ENCODE data around the gene UTRN. TPM values are rescaled to one million over a fixed set of nuclear protein-coding genes. Genes with fewer than 3 reads are reported as not detected.

The UTRN gene
- total RNA-seq, 4 donors from 2014 or later, result 383 to 473 (median 415) TPM

GRCh38 chr6:144314562-144314961, 29.4 kb downstream of the UTRN start:
- TF ChIP-seq POLR2A (IDR thresholded peaks at IDR 0.05), result no peak
- TF ChIP-seq, protein P1, sequence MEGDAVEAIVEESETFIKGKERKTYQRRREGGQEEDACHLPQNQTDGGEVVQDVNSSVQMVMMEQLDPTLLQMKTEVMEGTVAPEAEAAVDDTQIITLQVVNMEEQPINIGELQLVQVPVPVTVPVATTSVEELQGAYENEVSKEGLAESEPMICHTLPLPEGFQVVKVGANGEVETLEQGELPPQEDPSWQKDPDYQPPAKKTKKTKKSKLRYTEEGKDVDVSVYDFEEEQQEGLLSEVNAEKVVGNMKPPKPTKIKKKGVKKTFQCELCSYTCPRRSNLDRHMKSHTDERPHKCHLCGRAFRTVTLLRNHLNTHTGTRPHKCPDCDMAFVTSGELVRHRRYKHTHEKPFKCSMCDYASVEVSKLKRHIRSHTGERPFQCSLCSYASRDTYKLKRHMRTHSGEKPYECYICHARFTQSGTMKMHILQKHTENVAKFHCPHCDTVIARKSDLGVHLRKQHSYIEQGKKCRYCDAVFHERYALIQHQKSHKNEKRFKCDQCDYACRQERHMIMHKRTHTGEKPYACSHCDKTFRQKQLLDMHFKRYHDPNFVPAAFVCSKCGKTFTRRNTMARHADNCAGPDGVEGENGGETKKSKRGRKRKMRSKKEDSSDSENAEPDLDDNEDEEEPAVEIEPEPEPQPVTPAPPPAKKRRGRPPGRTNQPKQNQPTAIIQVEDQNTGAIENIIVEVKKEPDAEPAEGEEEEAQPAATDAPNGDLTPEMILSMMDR (IDR thresholded peaks at IDR 0.05), result no peak
- Histone ChIP-seq H3K36me3 (no peaks in the 10 kb centered on the region), H3K27ac (peak overlapping the region; percentile 80 to 95 (median 93)), H3K27me3 (no peaks in the 10 kb centered on the region), H3K4me3 (replicated peaks in 1 of 3) (no peak overlapping the region), H3K4me1 (peaks cover 58 to 88% of the 10 kb centered on the region in 2 donors), H3K9me3 (no peaks in the 10 kb centered on the region)
- WGBS, 2 donors, result 50 to 58% methylated on average over 1 of the region's 1 CpG
- intact Hi-C loops (cut with DNase I), result no loop called here
- DNase-seq, result no peak

DNA sequence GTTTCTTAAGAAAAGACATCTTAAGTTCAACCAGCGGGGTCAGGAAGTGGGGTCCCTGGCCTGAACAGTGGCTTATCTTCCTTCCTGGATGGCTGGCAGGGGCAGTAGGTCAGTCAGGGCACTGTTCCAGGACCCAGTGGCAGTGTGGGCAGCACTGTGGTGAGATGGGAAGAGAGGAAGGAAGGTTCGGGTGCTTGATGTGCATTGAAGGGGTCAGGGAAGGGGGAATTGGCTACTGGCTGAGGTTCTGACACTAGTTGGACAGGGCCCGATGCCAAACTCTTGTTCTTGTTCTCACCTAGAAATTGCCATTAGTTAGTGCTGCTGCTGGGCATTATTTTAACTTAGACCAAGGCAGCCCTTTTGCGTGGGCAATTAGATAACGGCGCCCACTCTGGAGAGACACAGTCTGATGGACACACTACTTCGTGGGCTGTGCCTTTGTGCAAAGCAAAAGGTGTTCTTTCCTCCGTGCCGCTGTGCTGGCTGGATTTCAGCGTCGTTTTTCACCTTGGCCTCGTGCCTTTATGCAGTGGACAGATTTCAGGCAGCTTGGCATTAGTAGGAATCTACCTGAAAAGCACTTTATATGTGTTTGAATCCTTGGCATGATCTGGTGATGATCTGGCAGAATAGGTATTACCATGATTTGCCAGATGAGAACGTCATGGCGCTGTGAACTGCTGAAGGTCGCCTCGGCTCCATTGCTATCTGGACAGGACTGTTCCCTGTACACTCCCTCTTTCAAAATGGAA, 30.3 kb downstream of the UTRN start:
- intact Hi-C loops (cut with DNase I), result no loop called here
- TF ChIP-seq, protein P1 (IDR thresholded peaks at IDR 0.05), result no peak
- no peak for TF ChIP-seq POLR2A (IDR thresholded peaks at IDR 0.05)
- WGBS, 2 donors, result 38 to 46% methylated on average over 16 of the region's 16 CpGs

DNA sequence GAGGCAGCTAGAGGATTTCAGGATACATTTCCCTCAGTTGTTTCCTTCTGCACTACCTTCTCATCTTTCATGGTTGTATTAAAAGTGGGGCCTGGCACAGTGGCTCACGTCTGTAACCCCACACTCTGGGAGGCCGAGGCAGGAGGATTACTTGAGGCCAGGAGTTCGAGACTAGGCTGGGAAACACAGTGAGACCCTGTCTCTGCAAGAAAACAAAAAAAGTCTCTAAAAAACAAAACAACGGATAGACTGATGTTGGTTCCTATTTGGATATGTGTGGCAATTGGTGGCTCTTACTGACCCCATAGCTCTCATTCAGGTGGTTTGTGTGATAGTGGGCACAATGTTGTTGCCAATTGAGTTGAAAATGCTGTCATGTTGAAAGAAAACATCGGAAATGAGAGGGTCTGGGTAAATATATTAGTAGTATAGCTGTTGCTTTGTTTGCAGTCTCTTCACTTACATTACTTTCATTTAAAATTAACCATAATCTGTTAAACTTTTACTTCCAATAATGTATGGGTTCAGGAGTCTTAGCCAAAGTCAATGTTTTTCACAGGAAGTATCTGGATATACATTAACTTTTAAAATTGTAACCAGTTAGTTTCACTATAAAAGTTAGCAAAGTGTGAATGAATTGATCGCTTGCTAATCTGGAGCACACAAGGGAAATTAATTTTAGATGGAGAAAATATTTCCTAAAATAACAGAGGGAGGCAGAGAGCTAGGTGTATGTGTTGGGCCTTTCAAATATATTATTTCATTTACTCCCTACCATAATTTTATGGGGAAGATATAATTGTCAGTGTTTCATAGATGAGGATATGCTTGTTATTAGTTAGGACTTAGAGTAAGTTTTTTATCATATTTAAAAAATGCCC, 31.1 kb downstream of the UTRN start:
- intact Hi-C loops (cut with DNase I), result no loop called here
- 88 to 92% methylated on average over 6 of the region's 6 CpGs for WGBS, 2 donors
- peaks cover 68 to 93% of the 10 kb centered on the region in 2 donors for H3K4me1 ChIP-seq
- TF ChIP-seq POLR2A (IDR thresholded peaks at IDR 0.05), result no peak
- TF ChIP-seq, protein P1 (IDR thresholded peaks at IDR 0.05), result no peak
- no peak overlapping the region for H3K4me3 ChIP-seq (replicated peaks in 1 of 3)
- no peak for DNase-seq
- H3K27me3 ChIP-seq, result no peaks in the 10 kb centered on the region
- H3K27ac ChIP-seq, result peak overlapping the region; percentile 80 to 95 (median 93)
- no peaks in the 10 kb centered on the region for H3K9me3 ChIP-seq
- no peaks in the 10 kb centered on the region for H3K36me3 ChIP-seq

More for the DNA sequence above, 30.3 kb downstream of the UTRN start:
- Histone ChIP-seq H3K27me3 (no peaks in the 10 kb centered on the region), H3K4me1 (peaks cover 62 to 92% of the 10 kb centered on the region in 2 donors), H3K36me3 (no peaks in the 10 kb centered on the region), H3K27ac (peak overlapping the region; percentile 80 to 95 (median 93)), H3K4me3 (replicated peaks in 1 of 3) (no peak overlapping the region), H3K9me3 (no peaks in the 10 kb centered on the region)
- peak; percentile 73 to 74 for DNase-seq

- Histone ChIP-seq H3K36me3 (no peaks in the 10 kb centered on the region), H3K27me3 (no peaks in the 10 kb centered on the region), H3K27ac (peak overlapping the region; percentile 60 to 95 (median 93)), H3K9me3 (no peaks in the 10 kb centered on the region), H3K4me3 (replicated peaks in 1 of 3) (no peak overlapping the region), H3K4me1 (peaks cover 74 to 98% of the 10 kb centered on the region in 2 donors)
- TF ChIP-seq POLR2A (IDR thresholded peaks at IDR 0.05), result no peak
- TF ChIP-seq, protein P1 (IDR thresholded peaks at IDR 0.05), result no peak
- DNase-seq, result no peak
- intact Hi-C loops (cut with DNase I), result no loop called here
Observed at GRCh38 chr6:144316862-144317195, 31.7 kb downstream of the UTRN start.

GRCh38 chr6:144317736-144318135, 32.6 kb downstream of the UTRN start:
- H3K4me3 ChIP-seq (replicated peaks in 1 of 3), result no peak overlapping the region
- TF ChIP-seq, protein P1 (IDR thresholded peaks at IDR 0.05), result no peak
- no peak for TF ChIP-seq POLR2A (IDR thresholded peaks at IDR 0.05)
- no peaks in the 10 kb centered on the region for H3K9me3 ChIP-seq
- WGBS, 2 donors, result 58 to 76% methylated on average over 2 of the region's 2 CpGs
- no peaks in the 10 kb centered on the region for H3K27me3 ChIP-seq
- H3K36me3 ChIP-seq, result no peaks in the 10 kb centered on the region
- peak overlapping the region; percentile 60 to 95 (median 93) for H3K27ac ChIP-seq
- intact Hi-C loops (cut with DNase I), result no loop called here
- no peak for DNase-seq
- H3K4me1 ChIP-seq, result peaks cover 76 to 98% of the 10 kb centered on the region in 2 donors

All from thyroid gland (tissue), 4 donors.